Erythroblast (primary cell): ENCODE data around the gene DPY19L3.

Experiments
- GATA1 ChIP-seq: IDR thresholded peaks from 2 replicates; pipeline ENCODE4 v1.6.1; 2011; ENCODE audit warnings: low read depth, mild to moderate bottlenecking, control low read depth, low read length, moderate library complexity
- POLR2A ChIP-seq: IDR thresholded peaks from 2 replicates; pipeline ENCODE4 v1.6.1; 2011; ENCODE audit warnings: mild to moderate bottlenecking, low read length

- TF ChIP-seq POLR2A (no peak), GATA1 (no peak)
Observed at GRCh38 chr19:32403291-32403995, 2.1 kb upstream of the DPY19L3 start.
